ENCODE results near the gene PTPRN. TPM values are rescaled to one million over a fixed set of nuclear protein-coding genes. Genes with fewer than 3 reads are reported as not detected.

PTPRN gene
- total and polyA plus RNA-seq, 2 of the 4 experiments (the other 2 are of a cell fraction) = 5.2 to 22.0 TPM

- TF ChIP-seq MAZ (IDR thresholded peaks at IDR 0.05; ENCODE audit: borderline replicate concordance, low read depth, low read length) (0 out of 2 replicates have a peak, but pooled peaks have one; percentile 33), CEBPB (IDR thresholded peaks at IDR 0.05; ENCODE audit: low read depth, low read length) (peak; percentile 57; the same call in 1 of the 2 replicates), ELK1 (IDR thresholded peaks at IDR 0.05; ENCODE audit: borderline replicate concordance, low read depth, low read length) (no peak), RFX5 (IDR thresholded peaks at IDR 0.05; ENCODE audit: low read depth, low read length) (no peak), CHD1 (IDR thresholded peaks at IDR 0.05; ENCODE audit: low read depth, low read length) (no peak), MXI1 (IDR thresholded peaks at IDR 0.05; ENCODE audit: borderline replicate concordance, low read depth, low read length) (0 out of 2 replicates have a peak, but pooled peaks have one; percentile 55)
Observed at GRCh38 chr2:219274361-219274921, 34.8 kb downstream of the PTPRN start (continued).
